Measurements from ENCODE around the gene ETS1.

ETS1 gene

GRCh38 chr11:128480066-128480465 is 107.3 kb downstream of the ETS1 start:
- peak in 1 of 2 experiments; percentile 58 for DNase-seq

- no peak for DNase-seq
Measured at GRCh38 chr11:128479144-128479543, 108.2 kb downstream of the ETS1 start.

GRCh38 chr11:128478305-128478704 is 109.1 kb downstream of the ETS1 start:
- no peak for DNase-seq

- DNase-seq: no peak
Measured at GRCh38 chr11:128477811-128478210, 109.5 kb downstream of the ETS1 start.

GRCh38 chr11:128477278-128477677 is 110.1 kb downstream of the ETS1 start:
- DNase-seq: peak in 1 of 2 experiments; percentile 41

GRCh38 chr11:128476729-128477128 is 110.6 kb downstream of the ETS1 start:
- DNase-seq: peak; percentile 61 to 62

- no peak for DNase-seq
Measured at GRCh38 chr11:128476049-128476448, 111.3 kb downstream of the ETS1 start.

- no peak for DNase-seq
Measured at GRCh38 chr11:128474036-128474874, 113.1 kb downstream of the ETS1 start.

- DNase-seq: peak; percentile 59 to 64
Measured at GRCh38 chr11:128473636-128474035, 113.7 kb downstream of the ETS1 start.

GRCh38 chr11:128472128-128473089 is 114.9 kb downstream of the ETS1 start:
- DNase-seq: peak; percentile 70 to 73

- peak; percentile 61 to 68 for DNase-seq
Measured at GRCh38 chr11:128471138-128471661, 116.2 kb downstream of the ETS1 start.

- peak in 1 of 2 experiments; percentile 46 for DNase-seq
Measured at GRCh38 chr11:128470081-128470480, 117.3 kb downstream of the ETS1 start.

- DNase-seq: peak; percentile 49 to 60
Measured at GRCh38 chr11:128469220-128469619, 118.1 kb downstream of the ETS1 start.

- DNase-seq: no peak
Measured at GRCh38 chr11:128468111-128468510, 119.2 kb downstream of the ETS1 start.

GRCh38 chr11:128467610-128468041 is 119.7 kb downstream of the ETS1 start:
- DNase-seq: peak; percentile 59 to 62

GRCh38 chr11:128467041-128467440 is 120.3 kb downstream of the ETS1 start:
- peak; percentile 55 to 58 for DNase-seq

- DNase-seq: peak; percentile 53 to 61
Measured at GRCh38 chr11:128465946-128466705, 121.2 kb downstream of the ETS1 start.

- DNase-seq: no peak
Measured at GRCh38 chr11:128465531-128465930, 121.8 kb downstream of the ETS1 start.

- peak; percentile 41 to 43 for DNase-seq
Measured at GRCh38 chr11:128464878-128465450, 122.4 kb downstream of the ETS1 start.

- no peak for DNase-seq
Measured at GRCh38 chr11:128463979-128464378, 123.4 kb downstream of the ETS1 start.

GRCh38 chr11:128463371-128463829 is 124.0 kb downstream of the ETS1 start:
- no peak for DNase-seq

GRCh38 chr11:128462922-128463321 is 124.4 kb downstream of the ETS1 start:
- DNase-seq: no peak

All from activated T-cell treated with anti-CD3 and anti-CD28 coated beads, Interleukin-2, amount 50 U/mL, for 48 hours (primary cell).